COLO668 (cell line): ENCODE data around the gene PRICKLE2.

Experiments
- DNase-seq: peaks from one replicate; lab custom pipeline; 2025; ENCODE audit not compliant: unreplicated experiment; lab: John Stamatoyannopoulos, UW

PRICKLE2 gene

GRCh38 chr3:64078966-64079365, 146.3 kb downstream of the PRICKLE2 start:
- DNase-seq = no peak

DNA sequence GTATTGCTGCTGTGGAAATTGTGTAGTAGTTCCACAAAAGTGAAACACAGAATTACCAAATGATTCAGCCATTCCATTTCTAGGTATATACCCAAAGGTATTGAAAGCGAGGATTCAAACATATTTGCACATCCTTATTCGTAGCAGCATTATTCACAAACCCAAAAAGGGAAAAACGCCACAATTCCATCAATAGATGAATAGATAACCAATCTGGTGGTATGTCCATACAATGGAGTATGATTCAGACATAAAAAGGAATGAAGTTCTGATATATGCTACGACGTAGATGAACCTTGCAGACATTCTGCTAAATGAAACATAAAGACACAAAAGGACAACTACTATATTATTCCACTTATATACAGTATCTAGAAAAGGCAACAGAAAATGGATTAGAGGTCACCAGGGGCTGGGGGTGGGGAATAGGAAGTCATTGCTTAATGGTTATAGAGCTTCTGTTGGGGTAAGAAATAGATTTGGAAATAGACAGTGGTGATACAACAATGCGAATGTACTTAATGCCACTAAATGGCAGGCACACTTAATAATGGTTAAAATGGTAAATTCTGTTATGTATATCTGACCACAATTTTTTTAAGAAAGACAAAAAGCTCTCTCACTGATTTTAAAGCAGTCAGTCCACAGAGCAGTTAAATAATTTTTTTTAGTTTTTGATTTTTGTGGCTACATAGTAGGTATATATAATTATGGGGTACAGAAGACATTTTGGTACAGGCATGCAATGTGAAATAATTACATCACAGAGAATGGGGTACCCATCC, 150.2 kb downstream of the PRICKLE2 start:
- DNase-seq = no peak

DNA sequence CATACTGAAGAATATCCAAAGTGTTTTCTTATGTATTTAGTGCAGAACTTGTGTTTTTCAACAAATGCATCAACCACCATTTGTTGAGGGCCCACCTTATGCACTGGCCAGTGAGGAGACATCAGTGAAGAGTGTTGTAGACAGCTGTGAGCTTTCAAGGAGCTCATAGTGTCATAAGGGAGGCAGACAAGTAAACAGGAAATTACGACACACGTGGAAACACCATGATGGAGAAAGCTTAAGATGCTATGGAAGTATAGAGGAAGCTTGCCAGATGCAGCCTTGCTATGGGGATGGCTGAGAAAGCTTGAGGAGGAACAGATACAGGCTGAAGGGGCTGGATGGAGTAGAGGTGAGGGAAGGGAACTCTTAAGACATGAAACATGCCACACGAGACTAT, 151.2 kb downstream of the PRICKLE2 start:
- no peak for DNase-seq

- DNase-seq = no peak
These were observed 152.0 kb downstream of the PRICKLE2 start for GRCh38 chr3:64073158-64073761.

- no peak for DNase-seq
These were observed 153.1 kb downstream of the PRICKLE2 start for GRCh38 chr3:64072126-64072525.

DNA sequence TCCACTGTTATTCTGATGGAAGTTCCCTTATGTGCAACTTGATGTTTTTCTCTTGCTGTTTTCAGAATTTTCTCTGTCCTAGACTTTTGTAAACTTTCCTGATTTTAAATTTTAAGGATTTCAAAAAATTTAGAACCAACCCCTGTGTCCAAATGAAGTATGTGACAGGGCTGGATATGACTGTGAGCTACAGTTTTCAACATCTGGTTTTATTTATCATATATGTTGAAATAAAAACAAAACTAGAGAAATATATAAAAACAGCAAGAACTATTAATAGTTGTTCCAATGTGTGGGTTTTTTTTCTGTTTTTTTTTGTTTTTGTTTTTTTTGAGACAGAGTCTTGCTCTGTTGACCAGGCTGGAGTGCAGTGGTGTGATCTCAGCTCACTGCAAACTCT, 154.6 kb downstream of the PRICKLE2 start:
- no peak for DNase-seq

DNA sequence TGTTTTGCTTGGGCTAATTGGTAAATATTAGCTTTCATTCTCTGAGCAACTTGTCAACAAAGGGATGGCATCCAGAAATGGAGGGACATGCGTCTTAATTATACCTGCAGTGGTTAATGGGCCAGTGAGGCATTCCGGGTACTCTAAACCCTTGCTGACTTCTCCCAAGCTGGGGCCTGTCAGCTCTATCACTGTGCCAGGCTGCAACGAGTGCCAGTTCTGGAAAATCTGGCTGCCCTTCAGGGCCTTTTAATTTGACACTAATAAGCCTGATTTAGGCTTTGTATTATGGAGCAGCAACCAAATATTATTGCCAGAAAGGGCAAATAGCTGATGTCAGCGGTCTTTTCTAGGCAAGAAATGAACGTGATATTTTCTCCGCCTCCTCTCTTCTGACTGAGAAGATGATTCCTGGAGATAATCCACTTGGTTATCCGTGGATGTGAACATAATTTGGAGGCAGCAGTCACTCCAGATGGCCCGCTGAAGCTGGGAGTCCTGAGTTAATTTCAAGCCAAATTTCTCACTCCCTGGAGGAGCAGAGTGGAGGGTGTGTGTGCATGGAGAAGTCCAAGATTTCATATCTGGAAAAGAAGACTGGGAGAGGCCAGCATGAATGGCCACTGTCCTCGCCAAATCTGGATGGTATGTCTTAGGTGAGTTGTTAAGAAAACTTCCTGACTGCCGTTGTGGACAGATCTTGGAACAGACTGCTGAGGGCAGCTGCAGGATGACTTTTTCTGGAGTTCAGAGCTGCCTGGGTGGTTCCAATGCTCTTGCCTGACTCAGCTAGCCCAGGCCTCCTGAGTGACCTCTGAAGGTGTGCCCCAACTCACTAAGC, 157.5 kb downstream of the PRICKLE2 start:
- DNase-seq = no peak

DNA sequence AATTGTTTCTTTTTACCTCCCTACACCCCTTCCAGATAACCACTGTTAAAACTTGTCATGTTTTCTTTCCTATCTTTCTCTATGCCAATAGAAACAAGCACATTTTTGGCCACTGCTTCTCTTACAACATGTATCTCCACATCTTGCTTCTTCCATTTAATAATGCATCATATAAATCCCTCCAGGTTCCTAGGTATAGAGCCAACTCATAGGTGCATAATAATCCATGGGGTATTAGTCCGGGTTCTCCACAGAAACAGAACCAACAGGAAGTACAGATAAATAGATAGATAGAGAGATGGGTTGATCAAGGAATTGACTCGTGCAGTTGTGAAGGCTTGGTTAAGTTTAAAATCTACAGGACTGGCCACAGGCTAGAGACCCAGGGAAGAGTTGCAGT, 160.5 kb downstream of the PRICKLE2 start:
- no peak for DNase-seq

- no peak for DNase-seq
These were observed 161.3 kb downstream of the PRICKLE2 start for GRCh38 chr3:64063983-64064438.

DNA sequence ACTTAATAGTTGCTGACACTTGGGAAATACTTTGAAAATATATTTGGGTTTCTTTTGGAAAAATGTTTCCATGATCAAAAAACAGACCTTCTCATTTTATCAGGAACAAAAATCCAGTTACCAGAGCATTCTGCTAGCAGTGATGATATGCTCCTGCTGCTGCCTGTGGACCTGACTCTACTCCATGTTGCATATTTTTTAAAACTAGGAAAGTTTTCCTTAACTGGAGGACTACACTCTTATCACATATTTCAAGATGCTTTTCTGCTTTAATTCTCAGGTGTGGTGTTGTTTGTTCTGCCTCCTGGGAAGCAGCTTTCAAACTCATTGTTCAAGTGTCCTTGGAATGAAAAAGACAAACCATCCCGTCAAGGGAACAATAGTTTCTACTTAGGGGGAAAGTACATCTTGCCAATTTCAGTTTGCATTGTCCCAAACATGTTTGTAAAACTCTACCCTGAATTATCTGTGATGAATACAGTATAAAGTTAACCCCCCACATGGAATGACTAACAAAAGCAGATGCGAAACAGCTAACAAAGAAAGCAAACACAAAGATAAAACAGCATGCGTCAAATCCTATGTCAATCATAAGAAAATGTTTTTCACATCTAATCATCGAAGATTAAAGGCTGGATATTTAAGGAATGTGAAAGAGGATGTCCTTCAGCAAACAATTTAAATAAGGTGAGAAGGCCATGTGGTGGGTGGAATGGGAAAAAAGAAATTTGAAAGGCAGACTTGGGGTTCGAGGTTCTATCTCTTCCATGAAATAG, 161.9 kb downstream of the PRICKLE2 start:
- no peak for DNase-seq

GRCh38 chr3:64061628-64062027, 163.6 kb downstream of the PRICKLE2 start:
- no peak for DNase-seq

DNA sequence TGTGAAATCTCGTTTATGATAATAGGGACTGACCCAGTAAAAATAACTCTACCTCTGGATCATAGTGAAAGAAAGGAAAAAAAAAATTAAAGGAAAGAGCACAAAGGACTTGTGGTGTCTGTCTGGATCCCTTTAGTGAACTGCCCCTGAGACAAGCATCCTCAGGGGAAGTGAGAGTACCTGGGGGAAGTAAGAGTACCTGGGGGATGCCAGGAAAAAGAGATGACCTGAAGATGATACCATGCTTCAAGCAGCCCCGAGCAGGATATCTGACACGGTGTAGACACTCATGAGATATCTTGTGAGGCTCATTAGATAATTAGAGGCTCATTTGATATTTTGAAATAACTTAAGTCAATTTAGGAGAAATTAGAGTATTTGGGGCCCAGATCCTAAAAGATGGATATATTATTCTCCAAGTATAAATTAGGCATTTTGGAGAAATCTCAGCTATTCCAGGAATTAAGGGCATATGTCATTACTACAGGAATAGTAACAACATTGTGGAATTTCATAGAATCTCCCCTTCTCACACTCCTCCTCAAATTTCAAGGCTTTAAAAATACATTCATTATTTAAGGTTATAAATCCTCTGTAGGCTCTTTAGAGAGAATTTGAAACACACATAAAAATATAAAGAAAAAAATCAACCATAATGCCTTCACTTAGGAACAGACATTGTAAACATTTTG, 165.6 kb downstream of the PRICKLE2 start:
- no peak for DNase-seq

DNA sequence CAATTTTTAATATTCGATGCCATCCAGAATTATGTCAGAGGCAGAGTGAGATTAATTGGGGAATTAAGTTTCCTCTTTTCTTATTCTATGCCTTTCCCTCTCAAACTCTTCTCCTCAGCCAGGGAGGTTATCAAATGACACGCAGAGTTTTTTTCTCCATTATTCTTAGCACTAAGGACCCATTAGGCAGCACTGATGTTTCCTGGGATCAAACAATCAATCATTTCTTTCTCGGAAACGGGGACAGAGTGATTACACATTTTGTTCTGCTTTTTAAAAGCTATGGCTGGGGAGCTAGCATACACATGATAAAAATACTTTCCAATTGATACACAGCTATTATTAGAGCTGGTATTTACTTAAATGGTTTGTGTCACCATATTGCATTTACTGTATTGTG, 166.7 kb downstream of the PRICKLE2 start:
- no peak for DNase-seq

DNA sequence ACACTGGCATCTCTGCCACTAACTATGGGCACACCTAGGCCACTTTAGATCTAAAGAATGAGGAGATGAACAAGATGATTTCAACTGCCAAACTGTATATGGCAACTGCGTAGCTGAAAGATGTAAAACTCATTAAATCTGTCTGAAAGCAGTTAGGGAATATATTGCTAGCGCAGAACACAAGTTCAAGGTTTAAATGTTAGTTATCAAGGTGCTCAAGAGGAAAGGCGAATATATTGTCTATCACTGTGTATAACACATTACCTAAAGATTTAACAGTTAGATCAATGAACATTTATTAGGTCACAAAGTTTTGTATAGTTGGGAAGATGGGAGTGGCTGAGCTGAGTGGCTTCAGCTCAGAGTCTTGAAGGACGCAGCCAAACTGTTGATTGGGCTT, 168.0 kb downstream of the PRICKLE2 start:
- DNase-seq = no peak

- no peak for DNase-seq
These were observed 168.6 kb downstream of the PRICKLE2 start for GRCh38 chr3:64056606-64057180.

DNA sequence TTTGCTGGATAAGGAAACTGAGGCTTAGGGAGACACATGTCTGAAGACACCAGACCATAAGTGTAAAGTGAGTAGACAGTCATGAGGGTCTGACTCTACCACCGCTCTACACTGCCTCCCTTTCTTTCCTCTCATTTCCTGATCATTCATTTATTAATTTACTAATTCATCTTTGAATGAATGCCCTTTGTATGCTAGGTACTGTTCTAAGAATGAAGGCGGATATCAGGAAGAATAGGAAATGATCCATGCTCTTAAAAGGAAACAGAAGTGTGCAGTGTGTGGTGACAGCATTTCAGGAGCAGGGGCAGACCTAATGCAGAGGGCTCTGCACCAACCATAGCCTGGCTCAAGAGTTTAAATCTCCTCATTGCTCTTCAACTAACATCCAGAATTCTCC, 170.2 kb downstream of the PRICKLE2 start:
- DNase-seq = no peak

DNA sequence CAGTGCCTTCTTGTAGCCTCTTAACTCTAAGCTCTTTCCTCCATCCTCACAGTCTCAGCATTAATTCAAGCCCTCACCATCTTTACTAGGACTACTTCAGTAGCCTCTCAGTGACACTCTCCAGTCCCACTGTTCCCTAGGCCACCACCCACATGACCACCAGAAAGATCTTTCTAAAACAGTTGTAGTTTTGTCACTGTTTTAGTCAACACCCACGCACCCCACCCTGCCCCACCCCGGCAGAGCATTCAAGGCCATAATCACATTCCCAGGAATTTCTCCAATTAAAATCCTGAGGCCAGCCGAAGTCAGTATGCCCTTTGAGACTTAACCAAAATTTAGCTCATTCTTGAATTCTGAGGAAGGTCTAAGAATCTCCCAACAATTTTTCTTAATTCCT, 170.8 kb downstream of the PRICKLE2 start:
- DNase-seq = no peak

DNA sequence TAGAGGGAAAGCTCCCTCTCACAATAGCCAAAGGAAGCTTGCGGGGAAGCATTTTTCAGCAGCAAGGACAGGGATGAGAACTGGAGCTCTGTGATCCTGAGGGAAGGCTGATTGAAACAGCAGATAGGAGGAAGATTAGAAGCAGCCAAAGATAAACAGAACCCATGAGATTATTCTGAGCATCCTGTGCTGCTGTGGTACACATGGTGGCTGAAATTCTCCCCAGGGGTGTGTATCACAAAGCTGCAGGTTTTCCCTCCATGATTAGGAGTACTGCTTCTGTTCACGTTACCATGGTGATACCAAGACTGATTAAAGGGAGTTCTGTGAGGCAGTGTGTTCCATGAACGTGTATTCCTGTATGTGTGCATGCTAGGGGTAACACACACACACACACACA, 171.7 kb downstream of the PRICKLE2 start:
- DNase-seq = no peak

DNA sequence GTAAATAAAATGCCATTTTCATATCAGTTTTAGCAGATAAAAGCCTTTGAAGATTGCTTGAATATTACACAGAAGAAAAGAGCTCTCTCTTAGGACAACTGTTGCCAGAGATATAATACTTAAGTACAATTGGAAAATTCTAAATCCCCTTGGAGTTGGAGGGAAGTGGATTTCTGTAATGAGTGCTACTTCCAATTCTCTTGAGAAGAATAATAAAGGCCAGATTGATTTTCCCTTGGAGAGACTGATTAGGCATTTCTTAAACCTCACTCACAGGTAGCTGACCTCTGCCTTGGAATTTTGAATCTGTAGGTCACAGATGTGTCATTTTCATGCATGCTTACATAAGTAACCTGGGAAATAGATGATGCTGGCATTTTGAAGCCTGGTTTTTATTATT, 172.1 kb downstream of the PRICKLE2 start:
- no peak for DNase-seq

- DNase-seq = no peak
These were observed 175.4 kb downstream of the PRICKLE2 start for GRCh38 chr3:64049832-64050231.
